PC-3 (cell line): ENCODE data around the gene P4HTM.

ENCODE experiments used
- EZH2 ChIP-seq: fragments of 300-600 bp; sonication (generic); IDR thresholded peaks from one replicate; pipeline ENCODE4 v1.6.1; 2017; ENCODE audit warnings: antibody characterized with exemption, mild to moderate bottlenecking, low read length; ENCODE audit not compliant: unreplicated experiment
- TF ChIP-seq, protein P1 (sequence below): fragments of 300-600 bp; sonication (generic); conservative IDR thresholded peaks from 2 replicates; pipeline ENCODE4 v1.5.1; 2017; ENCODE audit warnings: antibody characterized with exemption, low read depth, mild to moderate bottlenecking, low read length

DNA sequence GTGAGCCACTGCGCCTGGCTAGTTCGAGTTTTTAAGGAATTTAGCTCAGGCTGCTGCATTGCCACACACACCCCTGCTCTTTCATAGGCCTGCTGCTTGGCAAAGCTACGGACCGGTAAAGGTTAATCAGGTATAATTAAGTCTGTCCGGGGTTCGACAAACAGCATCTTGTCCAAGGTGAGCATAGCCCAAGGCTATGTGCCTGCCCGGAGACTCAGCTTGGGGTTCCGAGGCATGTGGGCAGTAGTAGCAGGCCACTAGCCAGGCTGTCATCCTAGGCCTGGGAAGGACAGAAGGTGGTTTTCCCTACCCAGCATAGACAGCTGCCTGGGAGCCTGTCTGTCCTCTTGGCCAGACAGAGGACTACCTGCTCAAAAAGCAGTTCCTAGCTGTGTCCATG is 6.6 kb downstream of the P4HTM start:
- TF ChIP-seq, protein P1, sequence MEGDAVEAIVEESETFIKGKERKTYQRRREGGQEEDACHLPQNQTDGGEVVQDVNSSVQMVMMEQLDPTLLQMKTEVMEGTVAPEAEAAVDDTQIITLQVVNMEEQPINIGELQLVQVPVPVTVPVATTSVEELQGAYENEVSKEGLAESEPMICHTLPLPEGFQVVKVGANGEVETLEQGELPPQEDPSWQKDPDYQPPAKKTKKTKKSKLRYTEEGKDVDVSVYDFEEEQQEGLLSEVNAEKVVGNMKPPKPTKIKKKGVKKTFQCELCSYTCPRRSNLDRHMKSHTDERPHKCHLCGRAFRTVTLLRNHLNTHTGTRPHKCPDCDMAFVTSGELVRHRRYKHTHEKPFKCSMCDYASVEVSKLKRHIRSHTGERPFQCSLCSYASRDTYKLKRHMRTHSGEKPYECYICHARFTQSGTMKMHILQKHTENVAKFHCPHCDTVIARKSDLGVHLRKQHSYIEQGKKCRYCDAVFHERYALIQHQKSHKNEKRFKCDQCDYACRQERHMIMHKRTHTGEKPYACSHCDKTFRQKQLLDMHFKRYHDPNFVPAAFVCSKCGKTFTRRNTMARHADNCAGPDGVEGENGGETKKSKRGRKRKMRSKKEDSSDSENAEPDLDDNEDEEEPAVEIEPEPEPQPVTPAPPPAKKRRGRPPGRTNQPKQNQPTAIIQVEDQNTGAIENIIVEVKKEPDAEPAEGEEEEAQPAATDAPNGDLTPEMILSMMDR = no peak
- no peak for TF ChIP-seq EZH2
